NCI-H1092 treated with DMSO at 0.1 percent for 48 hours (cell line): ENCODE results near the gene FASLG.
"Not testable (repeated sequence)": the region's sequence is repeated elsewhere in the genome, so short reads cannot be mapped to it uniquely, and the experiment has no call there.

Experiments used
- DNase-seq: peaks from one replicate; lab custom pipeline; 2025; lab: John Stamatoyannopoulos, UW

FASLG gene

GRCh38 chr1:172682812-172683211 is 23.9 kb downstream of the FASLG start:
- DNase-seq, result no peak

DNA sequence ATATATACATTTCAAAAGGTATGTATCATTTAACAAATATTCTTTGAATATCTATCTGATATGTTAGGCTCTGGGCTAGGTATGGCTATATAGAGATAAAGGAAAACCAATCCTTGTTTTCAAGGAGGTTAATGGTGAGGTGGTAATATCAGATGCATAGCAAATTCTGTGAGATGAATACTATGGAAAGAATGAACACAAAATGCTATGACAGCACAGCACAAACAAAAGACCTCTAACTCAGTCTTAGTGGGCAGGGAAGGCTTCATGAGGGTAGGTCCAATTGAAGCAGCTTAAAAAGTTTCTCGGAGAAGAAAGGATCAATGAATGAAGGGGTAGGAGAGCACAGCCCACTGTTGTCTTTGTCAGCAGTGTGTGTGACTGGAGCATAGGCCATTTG is 27.2 kb downstream of the FASLG start:
- DNase-seq, result no peak

DNA sequence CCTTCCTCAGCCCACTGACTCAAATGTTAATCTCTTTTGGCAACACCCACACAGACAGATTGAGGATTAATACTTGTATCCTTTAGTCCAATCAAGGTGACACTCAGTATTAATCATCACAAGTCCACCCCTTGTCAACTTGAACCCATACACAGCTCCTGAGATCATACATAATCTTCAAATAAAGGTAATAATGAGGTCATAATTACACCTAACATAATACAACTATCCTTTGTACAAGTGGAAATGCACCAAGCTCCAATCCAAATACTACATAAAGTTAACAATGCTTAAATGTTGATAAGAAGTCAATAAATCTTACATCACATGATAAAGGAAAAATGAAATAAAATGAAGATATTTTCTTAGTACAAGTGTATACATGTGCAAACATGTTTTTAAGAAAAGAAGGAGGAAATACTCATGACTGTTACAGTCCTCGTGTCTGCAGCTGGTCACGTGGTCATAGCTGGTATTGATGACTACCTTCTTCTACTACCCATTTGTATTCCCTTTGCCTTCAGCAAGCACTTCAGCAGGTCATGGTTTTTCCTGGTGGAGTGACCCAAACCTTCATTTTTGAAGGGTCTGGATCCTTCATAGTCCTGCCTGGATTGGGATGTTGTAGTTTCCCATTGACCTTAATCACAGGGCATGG is 29.7 kb downstream of the FASLG start:
- not testable (repeated sequence) for DNase-seq

DNA sequence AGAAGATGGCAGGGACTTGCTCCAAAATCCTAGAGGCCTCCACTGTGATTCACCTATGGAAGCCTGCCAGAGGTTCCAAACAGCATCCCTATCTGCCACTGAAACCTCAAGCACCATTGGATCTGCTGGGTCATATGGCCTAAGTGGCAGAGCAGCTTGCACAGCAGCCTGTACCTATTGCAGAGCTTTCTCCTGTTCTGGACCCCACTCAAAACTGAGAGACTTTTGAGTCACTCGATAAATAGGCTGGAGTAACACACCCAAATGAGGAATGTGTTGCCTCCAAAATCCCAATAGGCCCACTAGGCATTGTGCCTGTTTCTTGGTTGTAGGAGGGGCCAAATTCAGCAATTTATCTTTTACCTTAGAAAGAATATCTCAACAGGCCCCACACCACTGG is 32.0 kb downstream of the FASLG start:
- DNase-seq, result not testable (repeated sequence)

DNA sequence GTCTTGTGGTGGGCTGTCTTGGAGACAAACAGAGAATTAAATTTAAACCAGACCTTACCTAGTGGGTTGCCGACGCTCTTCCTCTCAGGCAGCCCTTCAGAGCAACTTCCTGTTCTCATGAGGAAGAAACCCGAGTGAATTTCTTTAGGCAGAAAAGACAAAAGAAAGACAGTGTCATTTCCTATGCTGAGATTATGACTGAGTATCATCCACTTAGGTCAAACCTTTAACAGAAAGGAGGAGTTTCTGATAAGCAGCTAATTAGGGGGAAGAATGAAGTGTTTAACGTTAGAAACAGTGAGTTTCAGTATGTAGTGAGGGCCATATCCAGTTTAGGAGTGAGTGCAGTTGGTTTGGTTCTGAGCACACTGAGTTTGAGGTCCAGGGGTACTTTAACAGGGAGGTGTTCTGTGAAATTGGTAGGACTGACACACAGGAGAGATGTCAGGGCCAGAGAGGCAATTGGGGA is 38.7 kb downstream of the FASLG start:
- no peak for DNase-seq

GRCh38 chr1:172698224-172698623 is 39.3 kb downstream of the FASLG start:
- no peak for DNase-seq

DNA sequence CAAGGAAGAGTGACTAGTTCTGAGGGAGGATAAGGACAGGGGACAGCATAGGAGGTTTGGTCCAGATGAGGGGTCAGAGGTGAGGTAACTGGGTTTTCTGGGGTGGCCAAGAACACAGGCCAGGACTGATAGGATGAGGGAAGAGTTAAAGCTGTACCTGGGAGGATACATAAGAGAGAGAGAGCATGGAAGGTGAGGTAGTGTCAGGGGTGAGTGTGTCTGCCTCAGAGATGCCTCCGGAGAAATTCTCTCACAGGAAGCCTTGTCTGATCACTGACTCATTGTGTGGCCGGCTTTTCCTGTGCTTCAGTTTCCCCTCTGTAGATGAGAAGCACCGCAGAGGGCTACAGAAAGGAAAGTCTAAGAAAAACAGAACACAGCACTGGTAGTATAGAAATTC is 40.2 kb downstream of the FASLG start:
- DNase-seq, result no peak

DNA sequence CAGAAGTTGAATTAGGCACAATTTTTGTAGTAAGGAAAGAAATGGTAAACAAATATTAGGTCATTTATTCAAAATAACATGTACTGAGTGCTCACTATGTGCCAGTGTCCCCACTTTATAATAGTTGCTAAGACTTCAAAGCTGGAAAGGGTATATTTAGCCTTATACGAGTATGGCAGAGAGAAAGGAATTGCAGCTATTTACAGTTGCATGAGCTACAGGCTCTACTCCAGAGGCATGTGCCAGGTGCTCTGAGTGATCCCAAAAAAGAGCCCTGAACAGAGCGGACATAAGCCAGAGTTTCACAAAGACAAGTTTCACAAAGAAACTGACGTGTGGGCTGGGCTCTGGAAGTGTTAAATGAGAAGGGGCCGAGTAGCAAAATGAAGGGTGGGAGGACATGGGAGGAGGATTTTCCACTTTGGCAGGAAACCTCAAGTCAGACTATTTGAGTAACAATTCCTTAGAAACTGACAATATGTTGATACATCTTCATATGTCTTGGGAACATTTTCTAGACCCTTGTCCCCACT is 40.9 kb downstream of the FASLG start:
- DNase-seq, result no peak

GRCh38 chr1:172700556-172700955 is 41.7 kb downstream of the FASLG start:
- no peak for DNase-seq

DNA sequence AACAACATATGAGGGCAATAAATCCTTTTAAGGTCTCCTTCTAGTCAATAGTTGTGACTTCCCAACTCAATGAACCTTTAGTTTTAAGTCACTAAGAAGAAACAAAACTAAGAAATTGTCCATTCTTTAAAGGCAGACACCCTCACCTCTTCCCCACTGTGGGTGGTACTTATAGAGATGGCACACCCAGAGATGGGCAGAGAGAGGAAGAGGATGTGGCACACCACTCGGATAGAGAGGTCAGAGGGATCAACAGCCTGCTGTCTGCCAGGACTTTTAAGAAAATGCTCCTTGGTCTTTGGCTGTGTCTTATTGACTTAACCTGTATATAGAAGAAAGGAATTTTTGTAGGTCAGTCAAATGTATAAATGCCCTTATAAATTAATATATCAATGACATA is 45.1 kb downstream of the FASLG start:
- DNase-seq, result no peak

- DNase-seq, result no peak
Measured at GRCh38 chr1:172704420-172705210, 45.7 kb downstream of the FASLG start.

GRCh38 chr1:172708452-172708851 is 49.5 kb downstream of the FASLG start:
- DNase-seq, result no peak

DNA sequence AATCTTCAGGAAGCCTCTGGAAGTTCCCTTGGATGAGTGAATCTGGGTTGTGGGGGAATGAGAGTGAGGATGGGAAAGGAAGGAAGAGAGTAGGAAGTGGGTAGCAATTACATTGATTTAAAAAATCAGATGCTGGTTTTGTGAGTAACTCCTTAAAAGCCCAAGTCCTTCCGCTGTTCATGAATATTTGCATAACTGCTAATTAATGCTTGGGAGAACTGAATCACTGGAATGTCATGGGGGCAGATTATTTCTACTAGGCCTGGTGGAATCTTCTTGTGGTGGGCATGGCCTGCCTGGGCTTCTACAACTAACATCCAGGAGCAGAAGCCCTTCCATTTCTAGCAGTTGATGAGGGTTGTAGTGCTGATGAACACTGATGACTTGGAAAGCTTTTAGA is 52.7 kb downstream of the FASLG start:
- no peak for DNase-seq

DNA sequence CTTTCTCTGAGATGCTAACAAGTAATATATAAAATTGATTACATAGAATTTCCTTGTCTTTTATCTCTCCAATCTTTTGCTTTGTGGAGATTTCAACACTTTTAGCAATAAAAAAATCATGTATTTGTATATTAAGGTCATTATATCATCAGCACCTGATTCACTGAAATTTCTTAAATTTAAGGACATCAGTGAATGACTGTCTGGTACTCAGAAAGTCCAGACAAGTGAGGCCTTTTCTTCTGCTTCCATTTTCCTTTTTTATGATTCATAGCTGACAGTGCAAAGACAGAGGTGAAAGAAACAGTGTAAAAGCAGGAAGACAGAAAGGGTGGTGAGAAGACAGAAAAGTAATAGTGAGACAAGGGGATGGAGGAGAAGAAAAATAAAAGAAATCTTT is 54.6 kb downstream of the FASLG start:
- no peak for DNase-seq
